H1 (cell line): Measurements from ENCODE around the gene TYMS. TPM values are rescaled to one million over a fixed set of nuclear protein-coding genes. Genes with fewer than 3 reads are reported as not detected.

Source experiments
- CTCF ChIA-PET: fragments of 300-600 bp; sonication (Branson Sonifier 250); formaldehyde crosslinking; loops from one replicate; lab custom pipeline; 2021; ENCODE audit not compliant: partially characterized antibody; lab: Charles Lee
- POLR2A ChIA-PET: fragments of 300-600 bp; sonication (Branson Sonifier 250); formaldehyde crosslinking; loops from one replicate; lab custom pipeline; 2021; ENCODE audit warnings: inconsistent platforms; ENCODE audit not compliant: partially characterized antibody; lab: Charles Lee
- DNase-seq, 2 experiments: peaks; one replicate each; pipeline versions ENCODE4 v3.0.0 to v3.0.0-alpha.2; 2010 to 2022; ENCODE audit warnings: low spot score in 2 of 2, low read depth in 1 of 2, mixed read lengths in 1 of 2
- FAIRE-seq: peaks from 2 replicates; lab custom pipeline; 2011; peaks lifted over from hg19 to GRCh38; lab: Jason Lieb, UNC
- H2AFZ ChIP-seq: 2 replicates; pipeline ENCODE4 v1.8.1; 2012; ENCODE audit warnings: low read length, inconsistent platforms
- H2AK5ac ChIP-seq: 2 replicates; pipeline ENCODE4 v1.6.1; 2013; ENCODE audit warnings: low read depth, low read length
- H2BK120ac ChIP-seq: replicated peaks from 2 replicates; pipeline ENCODE3; 2013; ENCODE audit warnings: low read depth, low read length, inconsistent platforms
- H2BK12ac ChIP-seq: 2 replicates; pipeline ENCODE4 v1.6.1; 2013; ENCODE audit warnings: low read depth, low read length
- H2BK15ac ChIP-seq: 2 replicates; pipeline ENCODE4 v1.6.1; 2013; ENCODE audit warnings: low read length
- H2BK20ac ChIP-seq: 2 replicates; pipeline ENCODE4 v1.6.1; 2013; ENCODE audit warnings: low read length
- H2BK5ac ChIP-seq: 2 replicates; pipeline ENCODE4 v1.6.1; 2013; ENCODE audit warnings: low read depth, low read length
- H3K14ac ChIP-seq: 2 replicates; pipeline ENCODE4 v1.6.1; 2013; ENCODE audit warnings: inconsistent platforms; ENCODE audit not compliant: insufficient read length
- H3K18ac ChIP-seq: 2 replicates; pipeline ENCODE4 v1.6.1; 2013; ENCODE audit warnings: low read length; ENCODE audit errors: extremely low read depth
- H3K23ac ChIP-seq: 2 replicates; pipeline ENCODE4 v1.6.1; 2013; ENCODE audit warnings: inconsistent platforms; ENCODE audit not compliant: insufficient read length
- H3K23me2 ChIP-seq: 2 replicates; pipeline ENCODE4 v1.6.1; 2013; ENCODE audit warnings: low read depth, low read length
- H3K27ac ChIP-seq: 2 replicates; pipeline ENCODE4 v1.6.1; 2011; ENCODE audit warnings: low read depth, low read length, inconsistent platforms
- H3K27me3 ChIP-seq, 4 experiments: replicated peaks in 1 of 4; 1 replicate in 1 of 4; 2 replicates in 3 of 4; pipeline versions ENCODE4 v1.6.1 to v1.8.1; 2011 to 2013; ENCODE audit warnings: low read length in 3 of 4, mild to moderate bottlenecking in 3 of 4, inconsistent platforms in 2 of 4, mixed read lengths in 2 of 4, moderate library complexity in 1 of 4; ENCODE audit not compliant: control insufficient read depth in 3 of 4, insufficient read depth in 3 of 4; ENCODE audit errors: extremely low read depth in 1 of 4
- H3K36me3 ChIP-seq, 4 experiments: 2 replicates each; pipeline versions ENCODE4 v1.6.1 to v1.8.1; 2011 to 2013; ENCODE audit warnings: mild to moderate bottlenecking in 4 of 4, low read length in 3 of 4, moderate library complexity in 2 of 4, control low read depth in 1 of 4, inconsistent platforms in 1 of 4; ENCODE audit not compliant: insufficient read depth in 4 of 4, control insufficient read depth in 2 of 4
- H3K4ac ChIP-seq: replicated peaks from 2 replicates; pipeline ENCODE3; 2013; ENCODE audit warnings: low read length, low read depth, mixed read lengths, inconsistent platforms; ENCODE audit not compliant: insufficient read length
- H3K4me1 ChIP-seq, 4 experiments: replicated peaks in 1 of 4; 1 replicate in 1 of 4; 2 replicates in 3 of 4; pipeline versions ENCODE4 v1.6.1 to v1.8.1; 2011 to 2013; ENCODE audit warnings: low read length in 3 of 4, inconsistent platforms in 2 of 4, mixed read lengths in 1 of 4; ENCODE audit not compliant: insufficient read depth in 4 of 4, control insufficient read depth in 3 of 4
- H3K4me2 ChIP-seq, 2 experiments: 2 replicates each; pipeline versions ENCODE4 v1.6.1 to v1.8.1; 2011 to 2013; ENCODE audit warnings: low read depth in 2 of 2, low read length in 2 of 2, control low read depth in 1 of 2, inconsistent platforms in 1 of 2, mild to moderate bottlenecking in 1 of 2; ENCODE audit not compliant: insufficient read depth in 1 of 2
- H3K4me3 ChIP-seq, 4 experiments: fragments of 200-600, 300-600 bp in 1 of 4; sonication (generic), shearing (Covaris generic), sonication (Bioruptor Twin) in 1 of 4; 2 replicates each; pipeline versions ENCODE4 v1.5.1 to v1.8.1; 2011 to 2016; ENCODE audit warnings: low read length in 4 of 4, low read depth in 3 of 4, control low read depth in 2 of 4, inconsistent platforms in 2 of 4, mild to moderate bottlenecking in 2 of 4, mixed read lengths in 1 of 4, moderate library complexity in 1 of 4; ENCODE audit not compliant: insufficient read depth in 2 of 4; ENCODE audit errors: extremely low read depth in 1 of 4
- H3K56ac ChIP-seq: replicated peaks from 2 replicates; pipeline ENCODE3; 2013; ENCODE audit warnings: low read depth, mild to moderate bottlenecking, mixed read lengths, low read length, inconsistent platforms; ENCODE audit not compliant: insufficient read length
- H3K79me1 ChIP-seq: 2 replicates; pipeline ENCODE4 v1.6.1; 2013; ENCODE audit warnings: low read depth, low read length, control low read depth
- H3K79me2 ChIP-seq, 2 experiments: 2 replicates each; pipeline versions ENCODE4 v1.6.1 to v1.8.1; 2012 to 2013; ENCODE audit warnings: low read length in 2 of 2, mild to moderate bottlenecking in 2 of 2, inconsistent platforms in 1 of 2; ENCODE audit not compliant: insufficient read depth in 2 of 2, control insufficient read depth in 1 of 2
- H3K9ac ChIP-seq, 4 experiments: replicated peaks in 1 of 4; 1 replicate in 1 of 4; 2 replicates in 3 of 4; pipeline versions ENCODE4 v1.6.1 to v1.8.1; 2011 to 2013; ENCODE audit warnings: low read depth in 3 of 4, low read length in 3 of 4, control low read depth in 2 of 4, mild to moderate bottlenecking in 2 of 4, moderate library complexity in 2 of 4, inconsistent platforms in 1 of 4; ENCODE audit errors: extremely low read depth in 1 of 4
- H3K9me3 ChIP-seq, 2 experiments: 2 replicates each; pipeline versions ENCODE4 v1.6.1 to v1.8.1; 2012 to 2013; ENCODE audit warnings: mild to moderate bottlenecking in 2 of 2, moderate library complexity in 2 of 2, control low read depth in 1 of 2, inconsistent platforms in 1 of 2, low read depth in 1 of 2, low read length in 1 of 2, mixed read lengths in 1 of 2; ENCODE audit not compliant: insufficient read depth in 2 of 2
- H4K20me1 ChIP-seq, 2 experiments: replicated peaks in 1 of 2; 2 replicates each; pipeline versions ENCODE3 to v1.8.1; 2011 to 2013; ENCODE audit warnings: inconsistent platforms in 2 of 2, low read length in 2 of 2, mild to moderate bottlenecking in 1 of 2; ENCODE audit not compliant: insufficient read depth in 2 of 2, control insufficient read depth in 1 of 2
- H4K5ac ChIP-seq: 2 replicates; pipeline ENCODE4 v1.6.1; 2013; ENCODE audit warnings: low read length, low read depth, mixed read lengths, inconsistent platforms; ENCODE audit not compliant: insufficient read length
- H4K8ac ChIP-seq: 2 replicates; pipeline ENCODE4 v1.8.0; 2013; ENCODE audit warnings: mild to moderate bottlenecking, moderate library complexity, low read length, inconsistent platforms; ENCODE audit not compliant: insufficient read depth; ENCODE audit errors: extremely low read depth
- H4K91ac ChIP-seq: replicated peaks from 2 replicates; pipeline ENCODE3; 2013; ENCODE audit warnings: low read length, mixed read lengths, inconsistent platforms; ENCODE audit not compliant: insufficient read length
- CBX8 ChIP-seq: fragments of 300-800, 300-1000 bp; sonication (generic); IDR thresholded peaks from 2 replicates; pipeline ENCODE4 v1.7.1; 2016; ENCODE audit warnings: low read depth, low read length, borderline replicate concordance
- CEBPB ChIP-seq: IDR thresholded peaks from 2 replicates; pipeline ENCODE4 v1.6.1; 2012; ENCODE audit warnings: low read depth, low read length
- CTBP2 ChIP-seq: IDR thresholded peaks from 2 replicates; pipeline ENCODE4 v1.7.0; 2011; ENCODE audit warnings: borderline replicate concordance, mild to moderate bottlenecking, moderate library complexity, mixed read lengths, low read length; ENCODE audit not compliant: insufficient read depth, insufficient read length
- JUN ChIP-seq: IDR thresholded peaks from 2 replicates; pipeline ENCODE4 v1.6.1; 2011; ENCODE audit warnings: low read depth, mild to moderate bottlenecking, improper control_type of control experiment, low read length
- JUND ChIP-seq: IDR thresholded peaks from 2 replicates; pipeline ENCODE4 v1.6.1; 2011; ENCODE audit warnings: mild to moderate bottlenecking, improper control_type of control experiment, low read length
- NRF1 ChIP-seq: IDR thresholded peaks from 2 replicates; pipeline ENCODE4 v1.6.1; 2011; ENCODE audit warnings: mild to moderate bottlenecking, low read depth, low read length, improper control_type of control experiment
- POU5F1 ChIP-seq: IDR thresholded peaks from 2 replicates; pipeline ENCODE4 v1.6.1; 2011; ENCODE audit warnings: low read depth, mild to moderate bottlenecking, low read length, moderate library complexity
- SIX5 ChIP-seq: IDR thresholded peaks from 2 replicates; pipeline ENCODE4 v1.6.1; 2011; ENCODE audit warnings: mild to moderate bottlenecking, low read depth, low read length
- SP1 ChIP-seq: IDR thresholded peaks from 2 replicates; pipeline ENCODE4 v1.6.1; 2011; ENCODE audit warnings: low read depth, low read length
- TBP ChIP-seq: IDR thresholded peaks from 2 replicates; pipeline ENCODE4 v1.6.1; 2011; ENCODE audit warnings: low read depth, low read length, improper control_type of control experiment
- WGBS, 2 experiments: shearing (Covaris generic) in 1 of 2; methylation state at CpG; one replicate each; pipeline versions ENCODE4 v1.1.6 to v1.1.7; 2013 to 2015; ENCODE audit warnings: low lambda C conversion rate in 2 of 2, mixed read lengths in 2 of 2, inconsistent platforms in 1 of 2, low coverage in 1 of 2, missing lambda C conversion rate in 1 of 2; ENCODE audit not compliant: insufficient replicate concordance in 2 of 2, insufficient coverage in 1 of 2, insufficient read length in 1 of 2; ENCODE audit errors: extremely low coverage in 1 of 2, missing lambda C conversion rate in 1 of 2; 5-methylcytosine and 5-hydroxymethylcytosine counted together
- polyA plus RNA-seq, 7 experiments: library from polyadenylated mRNA; depleted of rRNA in 3 of 7; stranded (reverse) in 5 of 7; unstranded in 2 of 7; fragments of >200 nt in 5 of 7; fragments of 200-250 nt in 2 of 7; gene quantifications; 1 replicate in 5 of 7; 2 replicates in 1 of 7; 4 replicates in 1 of 7; pipeline versions ENCODE4 v1.2.1 to v1.2.3, GENCODE V29; 2011 to 2013; ENCODE audit warnings: missing spikeins in 2 of 7, mixed read lengths in 2 of 7
- total RNA-seq: library from RNA; stranded (reverse); fragmentation: NEBNext Ultra II Directional; extraction: Animal tissue kit (Norgen Biotek cat#: 25700); gene quantifications from 2 replicates; pipeline ENCODE4 v1.2.1, GENCODE V29; 2021
- TF ChIP-seq, protein P1 (sequence below): IDR thresholded peaks from 2 replicates; pipeline ENCODE4 v1.6.1; 2012; ENCODE audit warnings: inconsistent platforms

Gene TYMS
- total and polyA plus RNA-seq, 2 of the 8 experiments (the other 6 are each of a cell fraction or from before 2014, with no cell fraction given) = 91.9 to 110 TPM

- Histone ChIP-seq H3K4me3 (no peak overlapping the region), H3K79me1 (no peaks in the 10 kb centered on the region)
- no peak for FAIRE-seq
These were observed 59.5 kb downstream of the TYMS start for GRCh38 chr18:717003-717402.

More at GRCh38 chr18:717003-717402, 59.5 kb downstream of the TYMS start:
- CTCF ChIA-PET = interaction anchor here (0.6 to 1.8 kb wide), 5 partner anchors 16 to 114 kb away, joined by 3 to 6 read pairs (median 4); no protein-coding TSS in a partner anchor
- H2BK5ac ChIP-seq = no peak overlapping the region
- no peaks in the 10 kb centered on the region; a peak in 1 of 7 replicates for H3K4me1 ChIP-seq
- no peak overlapping the region for H3K9ac ChIP-seq
- no peak overlapping the region for H3K27ac ChIP-seq
- WGBS, 2 experiments = 80% methylated on average over 4 of the region's 4 CpGs; no CpG with 5 or more reads in 1 of the 2 experiments
- H4K91ac ChIP-seq = no peak overlapping the region
- H3K9me3 ChIP-seq = no peaks in the 10 kb centered on the region
- no peak overlapping the region for H2BK12ac ChIP-seq
- H3K23ac ChIP-seq = no peak overlapping the region
- no peaks in the 10 kb centered on the region for H4K20me1 ChIP-seq
- no peak overlapping the region for H3K56ac ChIP-seq
- H4K8ac ChIP-seq = no peak overlapping the region
- TF ChIP-seq CBX8 (no peak), SIX5 (no peak), POU5F1 (no peak), CTBP2 (no peak), JUN (no peak), JUND (no peak), SP1 (no peak), TBP (no peak), CEBPB (no peak), NRF1 (no peak)
- TF ChIP-seq, protein P1, sequence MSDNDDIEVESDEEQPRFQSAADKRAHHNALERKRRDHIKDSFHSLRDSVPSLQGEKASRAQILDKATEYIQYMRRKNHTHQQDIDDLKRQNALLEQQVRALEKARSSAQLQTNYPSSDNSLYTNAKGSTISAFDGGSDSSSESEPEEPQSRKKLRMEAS = no peak
- TF ChIP-seq, all 59 proteins: peak for 0
- no peak overlapping the region for H4K5ac ChIP-seq
- H2BK120ac ChIP-seq = no peak overlapping the region
- no peaks in the 10 kb centered on the region for H3K79me2 ChIP-seq
- H2BK20ac ChIP-seq = no peak overlapping the region
- no peak overlapping the region for H2AFZ ChIP-seq
- H3K14ac ChIP-seq = no peak overlapping the region
- DNase-seq = no peak
- H3K36me3 ChIP-seq = no peaks in the 10 kb centered on the region
- H3K4ac ChIP-seq = no peak overlapping the region
- H3K27me3 ChIP-seq = no peaks in the 10 kb centered on the region
- no peak overlapping the region for H3K4me2 ChIP-seq
- H3K23me2 ChIP-seq = no peaks in the 10 kb centered on the region
- H2BK15ac ChIP-seq = no peak overlapping the region
- H2AK5ac ChIP-seq = no peak overlapping the region
- no peak overlapping the region for H3K18ac ChIP-seq
- POLR2A ChIA-PET = interaction anchor here (1.6 kb wide), 1 partner anchor 10 kb away, joined by 3 read pairs; no protein-coding TSS in a partner anchor
